ENCODE data around the gene ITGB6.

ITGB6 gene

GRCh38 chr2:160085662-160086061 is 114.4 kb downstream of the ITGB6 start:
- no peak for DNase-seq

GRCh38 chr2:160077912-160078810 is 121.9 kb downstream of the ITGB6 start:
- DNase-seq: no peak

DNA sequence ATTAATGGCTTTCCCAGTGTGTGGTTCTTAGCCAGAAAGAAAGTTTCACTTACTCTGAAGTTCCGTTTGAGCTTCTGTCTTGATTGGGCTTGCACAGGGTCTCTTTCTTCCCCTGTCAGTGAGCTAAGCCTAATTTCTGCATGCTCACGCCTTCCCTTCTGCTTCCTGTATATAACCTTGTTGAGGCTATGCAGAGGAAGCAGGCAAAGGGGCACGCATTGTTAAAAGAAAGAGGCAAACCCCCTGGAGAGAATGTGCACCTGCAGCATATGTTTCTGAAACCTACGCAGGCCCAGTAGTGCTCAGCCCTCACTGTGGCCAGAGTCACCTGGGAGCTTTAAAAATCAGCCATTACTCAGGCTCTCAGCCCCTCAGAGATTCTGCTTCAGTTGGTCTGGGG is 123.2 kb downstream of the ITGB6 start:
- no peak for DNase-seq

DNA sequence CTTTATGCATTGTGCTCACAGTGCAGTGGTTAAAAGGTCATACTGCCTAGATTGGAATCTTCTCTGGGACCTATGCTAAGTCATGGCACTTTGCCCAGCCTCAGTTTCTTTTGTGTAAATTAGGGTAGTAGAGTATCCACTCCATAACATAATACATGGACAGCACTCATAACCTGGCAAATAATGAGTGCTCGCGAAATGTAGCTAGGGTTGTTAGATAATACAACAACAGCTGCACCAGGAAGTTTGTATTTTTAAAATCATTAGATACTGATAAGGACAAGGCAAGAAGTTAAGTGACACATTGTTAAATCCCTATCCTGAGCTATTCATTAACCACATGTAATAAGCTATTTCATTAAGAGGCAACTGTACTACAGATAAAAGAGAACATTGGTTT is 123.8 kb downstream of the ITGB6 start:
- DNase-seq: no peak

DNA sequence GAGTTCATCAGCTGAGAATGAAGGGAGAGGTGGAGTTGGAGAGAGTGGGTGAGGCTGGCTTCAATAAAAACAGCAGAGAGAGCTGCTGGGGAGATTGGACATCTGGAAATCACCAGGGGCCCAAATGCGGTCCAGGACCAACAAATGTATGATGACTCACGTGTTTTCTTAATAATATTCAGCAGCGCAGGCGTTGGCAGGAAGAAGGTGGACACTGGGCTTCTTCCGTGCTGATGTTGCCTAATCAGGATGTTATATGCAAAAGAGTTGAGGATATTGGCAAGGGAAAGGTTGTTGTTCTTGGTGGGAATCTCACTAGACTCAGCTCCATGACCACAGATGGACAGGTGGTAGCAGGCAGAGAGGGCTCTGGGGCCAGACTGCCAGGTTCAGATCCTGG is 124.9 kb downstream of the ITGB6 start:
- DNase-seq: no peak

DNA sequence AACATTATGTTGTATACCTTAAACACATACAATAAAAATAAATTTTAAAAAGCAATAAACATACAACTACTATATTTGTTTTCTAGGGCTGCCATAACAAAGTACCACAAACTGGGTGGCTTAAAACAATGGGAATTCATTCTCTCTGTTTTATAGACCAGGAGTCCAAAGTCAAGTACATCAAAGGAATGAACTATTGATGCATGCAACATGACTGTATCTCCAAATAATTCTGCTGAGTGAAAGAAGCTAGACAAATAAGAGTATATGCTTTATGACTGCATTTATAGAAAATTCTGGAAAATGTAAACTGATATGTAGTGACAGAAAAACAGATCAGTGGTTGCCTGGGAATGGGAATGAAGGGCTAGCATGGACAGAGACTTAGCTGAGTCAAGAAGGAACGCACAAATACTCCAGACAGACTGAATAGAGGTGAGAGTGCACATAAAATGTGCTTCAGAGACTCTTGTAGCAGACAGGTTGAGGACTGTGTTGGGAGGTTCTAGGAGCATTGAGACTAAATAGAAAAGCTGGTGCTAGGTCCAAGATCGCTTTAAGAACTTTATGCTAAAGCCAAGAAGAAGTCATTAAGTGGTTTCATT is 126.7 kb downstream of the ITGB6 start:
- no peak for DNase-seq

DNA sequence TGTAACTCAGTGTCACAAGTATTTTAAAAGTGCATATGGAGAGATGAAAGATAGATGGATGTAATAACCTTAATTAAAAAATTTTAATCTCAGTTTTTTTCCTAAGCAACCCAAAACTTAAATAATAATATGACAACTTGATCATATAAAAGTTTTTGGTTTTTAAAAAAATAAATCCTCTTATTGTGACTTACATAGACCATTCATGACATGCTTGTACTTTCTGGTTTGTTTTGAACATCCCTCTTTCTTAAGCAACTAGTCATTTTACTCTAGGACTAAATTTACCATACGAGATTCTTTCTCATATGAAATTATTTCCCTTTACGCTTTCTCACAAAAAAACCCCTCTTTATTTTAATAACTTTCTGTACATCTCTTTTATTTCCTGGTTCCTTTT is 131.2 kb downstream of the ITGB6 start:
- DNase-seq: no peak

DNA sequence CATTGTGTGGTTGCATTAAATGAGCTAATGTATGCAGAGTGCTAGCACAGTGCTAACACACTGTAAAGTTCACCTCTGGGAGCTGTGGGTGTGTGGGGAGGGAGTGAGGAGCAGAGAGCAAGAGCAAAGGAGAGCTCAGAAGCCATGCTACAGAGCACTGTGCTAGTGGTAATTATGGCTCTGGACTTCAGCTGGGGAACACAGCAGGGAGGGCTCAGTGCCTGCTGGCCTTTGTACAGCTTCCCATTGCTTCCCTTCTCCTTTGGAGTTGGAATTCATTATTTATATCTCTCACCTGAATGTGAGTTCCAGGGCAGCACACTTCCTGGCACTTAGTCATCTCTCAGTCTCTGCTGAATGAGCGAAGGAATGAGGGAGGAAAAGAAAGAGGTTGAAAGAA is 135.2 kb downstream of the ITGB6 start:
- DNase-seq: peak in 1 of 2 experiments; percentile 39

DNA sequence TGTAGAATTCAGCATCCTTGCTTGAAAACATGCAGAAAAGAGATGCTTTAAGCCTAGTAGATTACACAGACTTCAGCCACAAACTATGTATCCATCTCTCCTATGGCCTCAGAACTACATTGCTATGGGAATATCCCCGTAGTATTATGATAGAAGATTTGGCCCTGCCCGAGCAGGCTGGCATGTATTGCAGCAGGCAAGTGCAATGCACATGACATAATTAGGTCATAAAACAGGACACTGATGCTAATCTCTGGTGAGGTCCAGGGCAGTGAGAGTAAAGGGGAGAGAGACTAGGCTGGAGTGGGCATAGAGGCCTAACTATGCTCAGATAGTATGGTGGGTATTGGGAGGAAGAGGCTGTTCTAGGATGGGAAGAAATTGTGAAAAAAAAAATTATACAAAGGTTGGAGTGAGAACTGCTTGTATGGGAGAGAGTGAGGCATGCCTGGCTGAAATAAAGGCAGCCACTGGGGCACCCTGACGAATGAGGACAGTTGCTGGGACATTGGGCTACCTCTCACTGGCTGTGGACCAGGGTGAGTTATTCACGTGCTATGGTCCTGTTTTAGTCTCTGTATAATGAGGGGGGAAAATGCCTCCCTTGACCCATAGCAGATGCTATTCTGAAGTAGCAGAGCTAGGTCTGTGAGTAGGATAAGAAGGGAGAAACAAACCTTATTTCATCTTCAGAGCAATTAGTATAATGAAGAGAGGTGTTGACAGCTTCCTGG is 136.0 kb downstream of the ITGB6 start:
- peak in 1 of 2 experiments; percentile 81 for DNase-seq

DNA sequence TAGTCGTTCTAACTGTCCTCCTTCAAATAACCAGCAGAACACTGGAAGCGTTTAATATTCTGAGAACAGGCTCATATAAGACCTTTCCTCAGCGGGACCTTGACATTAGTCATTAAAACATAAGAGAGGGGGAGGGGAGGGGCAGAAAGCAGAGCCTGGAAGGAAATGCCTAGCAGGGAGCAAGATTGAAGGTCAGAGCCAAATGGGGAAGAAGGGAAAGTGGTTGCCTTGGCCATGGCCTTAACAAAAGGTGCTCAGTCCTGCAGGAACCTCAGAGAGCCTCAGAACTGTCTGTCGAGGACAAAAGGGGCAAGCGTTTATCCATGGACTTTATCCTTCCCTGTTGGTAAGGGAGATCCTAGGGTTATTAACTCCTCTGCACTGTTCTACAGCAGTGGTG is 136.8 kb downstream of the ITGB6 start:
- DNase-seq: no peak

DNA sequence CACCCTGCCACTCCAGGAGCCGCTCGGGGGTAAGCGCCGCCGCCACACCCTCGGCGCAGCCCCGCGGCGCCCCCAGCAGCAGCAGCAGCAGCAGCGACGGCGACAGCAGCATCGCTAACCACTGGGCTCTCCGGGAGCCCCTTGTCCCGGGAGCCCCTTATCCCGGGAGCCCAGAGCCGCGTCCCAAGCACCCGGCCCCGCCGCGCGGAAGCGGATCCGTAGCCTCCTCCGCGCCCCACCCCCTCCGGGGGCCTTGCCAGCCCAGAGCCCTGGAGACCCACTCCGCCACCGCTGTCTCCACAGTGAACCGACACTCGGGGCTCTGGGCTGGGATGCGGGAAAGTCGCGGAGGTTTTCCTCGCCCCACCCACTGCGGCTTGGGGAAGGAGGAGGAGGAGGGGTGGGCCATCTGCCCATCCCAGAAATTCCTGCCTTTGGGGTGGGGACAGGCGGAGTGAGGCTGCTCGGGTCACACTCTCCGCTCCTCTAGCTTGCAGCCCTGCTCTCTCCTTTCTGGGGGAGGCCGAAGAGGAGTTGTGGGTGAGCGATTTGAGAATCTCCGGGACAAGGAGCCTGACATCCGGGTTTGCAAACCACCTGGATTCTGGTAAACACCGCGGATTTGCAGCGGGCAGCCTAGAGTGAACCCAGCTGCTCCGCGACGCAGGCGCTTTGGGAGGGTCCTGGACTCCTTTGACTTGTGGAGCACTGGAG is 137.6 kb downstream of the ITGB6 start, which contains the start of gene PLA2R1:
Gene PLA2R1, minus strand, starts transcription at position 324 of the 714 bp plus-strand sequence. Its CDS starts 212 bp downstream, at position 112.
- DNase-seq: no peak

DNA sequence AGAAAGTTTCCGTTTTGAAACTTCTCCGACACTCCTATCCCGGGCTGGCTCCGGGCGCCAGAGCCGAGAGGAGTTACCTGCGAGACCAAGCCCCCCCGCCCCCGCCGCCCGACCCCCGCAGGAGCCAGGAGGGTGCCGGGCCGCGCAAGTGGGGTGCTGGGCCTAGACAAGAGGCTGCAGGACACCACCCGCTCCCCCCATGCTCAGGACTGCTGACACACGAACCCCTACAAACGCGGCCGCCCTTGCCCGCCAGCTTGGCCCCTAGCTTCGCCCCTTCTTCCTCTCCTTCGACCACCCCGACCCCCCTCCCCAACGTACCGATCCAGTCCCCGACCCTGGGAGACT is 138.2 kb downstream of the ITGB6 start:
- no peak for DNase-seq

GRCh38 chr2:160061533-160061932 is 138.5 kb downstream of the ITGB6 start:
- no peak for DNase-seq

- DNase-seq: no peak
These were observed 139.8 kb downstream of the ITGB6 start for GRCh38 chr2:160060297-160060696.

GRCh38 chr2:160057356-160057755 is 142.7 kb downstream of the ITGB6 start:
- no peak for DNase-seq

DNA sequence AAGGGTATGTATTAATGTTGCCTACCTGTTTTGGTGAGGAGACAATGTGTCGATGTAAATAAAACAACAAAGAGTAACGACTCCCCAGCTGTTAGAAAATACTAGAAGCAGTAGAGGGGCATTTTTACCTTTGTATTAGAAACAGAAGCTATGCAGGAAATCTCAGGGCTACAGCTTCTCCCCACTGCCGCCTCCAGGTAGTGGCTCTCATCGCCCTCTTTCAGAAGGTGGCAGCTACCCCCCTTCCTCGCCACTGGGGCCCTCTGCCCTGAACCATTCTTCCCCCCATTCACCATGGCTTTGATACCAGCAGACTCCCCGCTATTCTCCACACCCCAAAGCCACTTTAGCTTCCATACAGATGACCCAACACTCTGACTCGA is 144.4 kb downstream of the ITGB6 start:
- no peak for DNase-seq

DNA sequence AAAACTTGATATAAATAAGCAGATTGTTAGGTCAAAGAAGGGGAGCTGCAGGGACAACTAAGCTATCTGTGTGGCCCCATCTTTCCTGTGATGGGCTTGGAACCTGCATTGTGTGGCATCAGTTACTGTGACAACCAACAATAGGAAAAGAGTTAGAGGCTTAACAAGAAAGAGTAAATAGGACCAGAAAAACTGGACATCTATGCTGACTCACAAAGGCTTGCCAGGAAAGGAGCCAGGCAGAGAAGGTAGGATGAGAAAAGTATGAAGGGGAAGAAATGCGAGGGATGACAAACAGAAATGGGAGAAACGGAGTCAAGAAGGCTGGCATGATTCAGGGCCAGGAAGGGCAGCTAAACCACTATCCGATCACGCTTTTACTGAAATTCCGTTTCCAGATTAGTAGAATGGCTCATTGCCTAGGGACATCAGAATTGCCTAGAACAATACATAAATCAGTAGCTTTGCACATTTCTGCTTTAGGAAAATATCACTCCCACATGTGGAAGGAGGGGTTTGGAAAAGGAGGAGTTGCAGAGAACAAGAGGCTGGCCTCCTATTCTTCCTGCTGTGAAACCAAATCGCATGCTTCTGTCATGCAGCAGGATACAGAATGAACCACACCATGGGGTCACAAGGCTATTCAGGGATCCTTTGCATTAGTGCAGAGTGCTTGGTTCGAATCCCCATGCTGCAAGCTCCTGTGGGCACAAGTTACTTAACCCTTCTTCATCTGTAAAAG is 144.9 kb downstream of the ITGB6 start:
- DNase-seq: no peak

GRCh38 chr2:160053946-160054345 is 146.1 kb downstream of the ITGB6 start:
- no peak for DNase-seq

DNA sequence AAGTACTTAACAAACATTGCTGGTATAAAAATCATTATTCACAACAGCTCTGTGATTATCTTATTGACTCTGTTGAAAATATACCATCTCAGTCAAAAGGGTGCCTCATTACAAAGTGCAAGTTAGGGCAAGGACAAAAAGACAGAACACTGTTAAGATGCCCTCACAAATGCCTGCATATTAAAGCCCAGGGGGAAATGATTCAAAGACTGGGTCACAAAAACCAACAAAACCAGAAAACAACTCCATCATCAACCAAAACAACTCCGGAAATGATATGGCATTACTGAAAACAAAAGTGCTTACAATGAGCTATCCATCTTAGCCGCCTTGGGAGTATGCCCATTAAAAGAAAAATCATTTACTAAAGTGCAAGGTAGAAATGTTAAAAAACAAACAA is 147.5 kb downstream of the ITGB6 start:
- no peak for DNase-seq

DNA sequence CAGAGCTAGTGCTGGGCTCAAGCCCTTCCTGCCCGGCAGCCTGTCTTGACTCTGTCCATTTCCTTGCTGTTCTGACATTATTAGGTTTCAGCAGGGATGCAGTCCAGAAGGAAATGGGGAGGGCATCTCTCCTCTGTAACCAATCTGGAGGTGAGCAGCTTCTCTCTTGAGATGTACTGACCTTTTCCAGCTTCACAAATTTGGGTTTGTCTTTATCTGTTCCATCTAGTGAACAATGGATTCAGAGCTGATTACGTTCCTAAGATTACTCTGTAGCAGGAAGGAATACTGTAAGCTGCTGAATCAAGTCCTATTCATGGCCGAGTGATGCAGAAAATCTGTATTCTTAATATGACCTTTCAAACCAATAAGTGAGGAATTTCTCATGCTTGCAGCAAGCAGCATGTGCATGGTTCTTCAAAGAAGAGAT is 148.7 kb downstream of the ITGB6 start:
- no peak for DNase-seq

DNA sequence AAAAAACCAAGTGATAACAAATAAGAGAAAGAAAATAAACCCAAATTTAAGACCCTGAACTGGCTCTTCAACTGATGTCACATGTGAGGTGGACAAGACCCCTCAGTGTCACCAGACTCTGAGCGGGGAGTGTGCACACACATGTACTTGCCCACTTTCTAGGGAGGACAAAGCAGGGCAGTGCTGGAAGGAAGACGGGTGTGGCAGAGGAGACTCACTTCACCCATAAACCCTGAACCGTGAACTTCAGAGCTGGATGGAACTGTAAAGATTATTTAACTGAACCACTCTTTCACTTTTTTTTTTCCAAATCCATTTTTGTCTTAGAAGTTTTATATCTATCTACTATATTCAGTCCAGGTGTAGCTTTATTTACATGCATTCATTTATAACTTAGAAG is 149.9 kb downstream of the ITGB6 start:
- no peak for DNase-seq

All from cerebellar nuclear complex (tissue), 1 donor.